Motor neuron (in vitro differentiated cells): Measurements from ENCODE around the gene C11orf21. TPM values are rescaled to one million over a fixed set of nuclear protein-coding genes. Genes with fewer than 3 reads are reported as not detected.
A peak's percentile ranks its signal among the peaks of the same experiment; 100 is the strongest.
"Not testable (repeated sequence)": the region's sequence is repeated elsewhere in the genome, so short reads cannot be mapped to it uniquely, and the experiment has no call there.

Experiments
- ATAC-seq, 8 experiments: fragments of 200-7000 bp; cut with Tn5 transposase; replicated peaks in 6 of 8; 2 replicates each; pipeline ENCODE4 v1.8.0; 2021; ENCODE audit warnings: mild to moderate bottlenecking in 8 of 8, moderate library complexity in 8 of 8
- H3K27ac ChIP-seq, 2 donors: fragments of 250-450 bp; sonication (Bioruptor Pico); 2 replicates each; pipeline ENCODE4 v1.9.0; 2021; ENCODE audit warnings: antibody characterized with exemption in 2 of 2, mild to moderate bottlenecking in 2 of 2, moderate library complexity in 1 of 2
- H3K4me1 ChIP-seq, 2 donors: fragments of 250-450 bp; sonication (Bioruptor Pico); replicated peaks in 1 of 2; 2 replicates each; pipeline ENCODE4 v1.6.1; 2021; ENCODE audit warnings: antibody characterized with exemption in 2 of 2, mild to moderate bottlenecking in 2 of 2, moderate library complexity in 1 of 2
- H3K4me3 ChIP-seq, 5 donors: fragments of 250-450 bp; sonication (Bioruptor Pico); 2 replicates each; pipeline ENCODE4 v1.9.0; 2021; ENCODE audit warnings: antibody characterized with exemption in 5 of 5, mild to moderate bottlenecking in 5 of 5, moderate library complexity in 4 of 5
- WGBS, 10 experiments: fragments of 450-650 bp; shearing (Covaris generic); methylation state at CpG; one replicate each; pipeline ENCODE4 v1.0.0; 2022; 5-methylcytosine and 5-hydroxymethylcytosine counted together
- in situ Hi-C, 9 experiments: fragments of 400-800 bp; cut with MboI; loops; one replicate each; pipeline ENCODE4 v1.15.0; 2021; ENCODE audit warnings: low sequenced_read_pairs in 9 of 9, low pct_unique_long_range_greater_than_20kb in 2 of 9; ENCODE audit not compliant: unreplicated experiment in 9 of 9
- total RNA-seq, 8 experiments: library from RNA; unstranded; fragments of 300-600 nt; gene quantifications; 2 replicates each; pipeline versions ENCODE4 v1.2.3 to v1.2.4, GENCODE V29; 2022

The C11orf21 gene
- total RNA-seq, 8 experiments from 2014 or later = 0.08 to 1.8 (median 0.38) TPM; not detected in 2

- H3K4me3 ChIP-seq = no peak overlapping the region
- H3K4me1 ChIP-seq = peaks cover 0 to 3% of the 10 kb centered on the region in 2 donors
- in situ Hi-C loops = loop anchor here in 1 of 9 experiments (10.0 kb wide), 1 partner anchor 92 kb away; no protein-coding TSS in a partner anchor
- H3K27ac ChIP-seq = no peak overlapping the region
- no peak for ATAC-seq
- WGBS, 10 experiments = 90% methylated on average over 2 of the region's 13 CpGs; no CpG with 5 or more reads in 9 of the 10 experiments
These were observed 4.7 kb downstream of the C11orf21 start for GRCh38 chr11:2296913-2297622.

- no peak for ATAC-seq
- Histone ChIP-seq H3K4me3 (no peak overlapping the region), H3K27ac (no peak overlapping the region), H3K4me1 (no peaks in the 10 kb centered on the region)
- WGBS, 10 experiments = 18 to 73% (median 65%) methylated on average over 2 to 6 of the region's 17 CpGs; no CpG with 5 or more reads in 5 of the 10 experiments
- in situ Hi-C loops = loop anchor here in 1 of 9 experiments (10.0 kb wide), 1 partner anchor 91 kb away; no protein-coding TSS in a partner anchor
These were observed 5.5 kb downstream of the C11orf21 start for GRCh38 chr11:2295971-2296912.

DNA sequence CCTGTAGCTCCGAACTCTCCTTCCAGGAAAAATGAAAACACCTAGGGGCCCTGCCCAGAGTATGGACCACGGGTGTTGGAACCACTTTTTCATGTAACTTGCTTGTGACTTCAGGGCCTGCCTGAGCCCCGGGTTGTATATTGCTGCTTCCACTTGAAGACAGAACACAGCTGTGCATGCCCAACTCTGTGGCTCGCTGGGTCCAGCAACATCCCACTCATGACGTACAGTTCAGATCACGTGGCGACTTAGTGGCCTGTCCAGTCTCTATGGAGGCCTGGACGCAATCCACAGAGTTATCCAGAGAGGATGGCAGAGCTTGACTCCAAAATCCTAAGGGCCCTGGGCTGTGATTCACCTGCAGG lies 6.8 kb downstream of the C11orf21 start:
- Histone ChIP-seq H3K4me3 (no peak overlapping the region), H3K4me1 (no peaks in the 10 kb centered on the region), H3K27ac (no peak overlapping the region)
- WGBS, 10 experiments = 43 to 70% (median 60%) methylated on average over 1 to 4 of the region's 8 CpGs; no CpG with 5 or more reads in 3 of the 10 experiments
- ATAC-seq = no peak
- in situ Hi-C loops = loop anchor here in 1 of 9 experiments (10.0 kb wide), 1 partner anchor 90 kb away; no protein-coding TSS in a partner anchor

DNA sequence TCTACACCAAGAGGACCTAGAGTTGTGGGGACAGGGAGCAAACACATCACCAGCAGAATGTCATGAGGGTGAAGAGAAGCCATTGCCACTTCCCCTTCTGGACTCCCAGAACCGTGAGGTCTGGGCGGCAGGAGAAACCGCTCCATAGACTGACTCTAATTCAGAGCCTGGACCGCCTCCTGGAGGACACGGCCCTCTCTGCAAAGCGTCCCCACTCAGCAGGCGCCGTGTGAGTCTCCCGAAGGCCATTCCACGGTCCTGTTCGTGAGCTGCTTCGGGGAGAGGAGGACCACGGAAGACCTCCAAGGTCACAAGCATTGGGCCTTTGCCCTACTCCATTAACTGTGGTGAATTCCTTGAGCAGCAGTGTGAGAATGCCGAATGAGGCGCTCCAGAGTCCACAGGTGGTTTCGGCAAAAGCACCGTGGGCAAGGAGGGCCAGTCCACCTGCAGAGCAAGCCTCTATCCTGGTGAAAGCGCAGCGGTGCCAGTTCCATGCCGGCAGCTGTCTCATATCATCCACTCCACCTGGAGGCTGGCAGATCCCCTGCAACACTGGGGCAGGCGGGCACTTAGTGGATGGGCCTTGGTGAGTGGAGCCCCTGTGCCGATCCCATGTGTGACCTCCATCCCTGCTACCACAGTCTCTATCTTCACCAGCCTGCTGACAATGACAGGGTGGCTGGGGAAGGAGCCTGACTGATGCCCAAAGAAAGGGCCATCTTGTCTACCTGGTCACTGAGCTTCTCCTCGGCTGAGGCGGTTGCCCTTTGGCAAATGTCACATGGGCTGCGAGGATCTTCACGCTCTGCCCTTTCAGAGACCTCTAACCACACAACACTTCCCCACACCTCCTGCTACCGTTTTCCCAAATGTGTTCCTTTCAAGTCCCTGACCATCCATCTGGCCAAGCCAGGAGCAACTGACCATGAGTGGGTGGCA lies 7.5 kb downstream of the C11orf21 start:
- WGBS, 10 experiments = 0 to 92% (median 80%) methylated on average over 1 to 10 of the region's 27 CpGs; no CpG with 5 or more reads in 3 of the 10 experiments
- H3K27ac ChIP-seq = no peak overlapping the region
- ATAC-seq = no peak
- H3K4me1 ChIP-seq = no peaks in the 10 kb centered on the region
- in situ Hi-C loops = loop anchor here in 1 of 9 experiments (10.0 kb wide), 1 partner anchor 89 kb away; no protein-coding TSS in a partner anchor
- no peak overlapping the region for H3K4me3 ChIP-seq

GRCh38 chr11:2293531-2293971 lies 8.2 kb downstream of the C11orf21 start:
- 49 to 94% (median 60%) methylated on average over 1 to 14 of the region's 20 CpGs; no CpG with 5 or more reads in 5 of the 10 experiments for WGBS, 10 experiments
- no peaks in the 10 kb centered on the region for H3K4me1 ChIP-seq
- in situ Hi-C loops = loop anchor here in 1 of 9 experiments (10.0 kb wide), 1 partner anchor 89 kb away; no protein-coding TSS in a partner anchor
- H3K4me3 ChIP-seq = no peak overlapping the region
- no peak overlapping the region for H3K27ac ChIP-seq
- ATAC-seq = no peak

DNA sequence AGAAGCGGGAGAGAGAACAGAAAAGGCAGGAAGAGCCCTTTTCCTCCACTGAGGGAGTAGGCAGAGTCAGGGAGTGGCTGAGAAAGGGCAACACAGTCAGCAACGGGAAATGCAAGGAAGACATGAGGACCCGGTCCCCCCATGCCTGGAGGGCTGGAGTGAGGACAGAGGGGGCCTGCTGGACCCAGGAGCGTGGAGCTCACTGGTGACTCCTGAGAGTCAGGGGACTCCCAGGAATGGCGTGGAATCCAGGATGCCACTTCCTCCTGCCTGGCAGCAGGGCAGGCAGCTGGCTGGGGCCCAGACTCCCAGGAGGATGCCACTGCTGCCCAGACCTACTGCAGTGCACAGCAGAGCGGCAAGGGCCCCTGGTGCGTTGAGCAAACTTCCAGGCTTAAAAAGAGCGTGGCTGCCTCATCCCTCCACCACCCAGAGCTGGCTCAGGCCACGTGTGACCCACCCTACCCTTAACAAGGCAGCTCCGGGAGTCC lies 11.3 kb downstream of the C11orf21 start:
- ATAC-seq = peak in 3 of 8 experiments; percentile 43 to 69 (median 48)
- in situ Hi-C loops = loop anchor here in 1 of 9 experiments (10.0 kb wide), 1 partner anchor 86 kb away; no protein-coding TSS in a partner anchor
- 0 to 100% (median 17%) methylated on average over 1 to 3 of the region's 10 CpGs; no CpG with 5 or more reads in 4 of the 10 experiments for WGBS, 10 experiments

DNA sequence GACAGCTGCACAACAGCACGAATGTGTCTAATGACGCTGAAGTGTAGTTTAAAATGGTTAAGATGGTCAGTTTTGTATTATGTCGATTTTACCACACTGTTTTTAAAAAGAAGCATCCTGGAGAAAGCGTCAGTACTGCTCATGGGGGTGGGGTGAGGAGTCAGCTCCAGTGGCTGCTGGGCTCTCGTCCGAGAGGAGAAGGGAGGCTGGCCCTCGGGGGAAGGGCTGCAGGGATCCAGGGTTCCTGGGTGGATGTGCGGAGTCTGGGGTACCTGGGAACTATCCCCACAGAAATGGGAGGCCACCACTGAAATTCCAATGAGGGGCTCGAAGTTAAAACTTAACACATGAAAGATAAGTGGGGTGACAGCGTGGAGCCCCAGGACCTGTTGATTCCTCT lies 11.9 kb downstream of the C11orf21 start:
- H3K4me1 ChIP-seq = no peaks in the 10 kb centered on the region
- WGBS, 10 experiments = 24 to 80% (median 58%) methylated on average over 1 to 7 of the region's 10 CpGs; no CpG with 5 or more reads in 2 of the 10 experiments
- H3K4me3 ChIP-seq = no peak overlapping the region
- ATAC-seq = no peak
- H3K27ac ChIP-seq = no peak overlapping the region
- in situ Hi-C loops = loop anchor here in 1 of 9 experiments (10.0 kb wide), 1 partner anchor 85 kb away; no protein-coding TSS in a partner anchor

More for the DNA sequence above, 11.3 kb downstream of the C11orf21 start:
- no peak overlapping the region for H3K4me3 ChIP-seq
- H3K27ac ChIP-seq = no peak overlapping the region
- H3K4me1 ChIP-seq = no peaks in the 10 kb centered on the region

GRCh38 chr11:2289350-2289749 lies 12.4 kb downstream of the C11orf21 start:
- ATAC-seq = no peak
- Histone ChIP-seq H3K27ac (no peak overlapping the region), H3K4me1 (no peaks in the 10 kb centered on the region), H3K4me3 (no peak overlapping the region)
- 80 to 83% methylated on average over 1 to 2 of the region's 6 CpGs; no CpG with 5 or more reads in 8 of the 10 experiments for WGBS, 10 experiments
- in situ Hi-C loops = no loop called here

DNA sequence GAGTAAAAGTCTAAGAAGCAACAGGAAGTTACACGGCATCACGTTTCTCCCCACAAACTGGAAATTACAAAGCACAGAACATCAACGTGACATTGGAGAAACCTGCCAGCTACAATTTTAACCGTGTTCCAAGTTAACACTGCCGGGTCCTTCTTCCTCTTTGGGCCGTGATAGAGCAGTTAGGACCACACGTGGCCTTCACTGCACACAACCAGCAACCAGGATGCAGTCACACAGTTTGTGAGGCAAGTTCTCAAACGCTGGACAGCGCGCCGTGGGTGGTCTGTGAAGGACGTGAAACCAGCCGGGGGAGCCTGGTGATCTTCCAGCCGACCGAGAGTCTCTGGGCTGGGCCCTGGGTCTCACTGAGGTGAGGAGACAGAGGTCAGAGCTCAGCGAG lies 14.6 kb downstream of the C11orf21 start:
- Histone ChIP-seq H3K4me3 (no peak overlapping the region), H3K27ac (no peak overlapping the region), H3K4me1 (no peaks in the 10 kb centered on the region)
- no peak for ATAC-seq
- in situ Hi-C loops = no loop called here
- 7 to 80% (median 40%) methylated on average over 2 to 13 of the region's 16 CpGs; no CpG with 5 or more reads in 1 of the 10 experiments for WGBS, 10 experiments

- in situ Hi-C loops, H3K4me1 ChIP-seq, H3K4me3 ChIP-seq, ATAC-seq, H3K27ac ChIP-seq: not testable (repeated sequence)
- WGBS, 10 experiments = 100% methylated on average over 3 of the region's 13 CpGs; no CpG with 5 or more reads in 9 of the 10 experiments
These were observed 15.4 kb downstream of the C11orf21 start for GRCh38 chr11:2286350-2286749.

GRCh38 chr11:2280208-2280607 lies 21.5 kb downstream of the C11orf21 start:
- Histone ChIP-seq H3K4me3 (no peak overlapping the region), H3K4me1 (no peaks in the 10 kb centered on the region), H3K27ac (no peak overlapping the region)
- in situ Hi-C loops = no loop called here
- 0 to 64% (median 32%) methylated on average over 2 of the region's 2 CpGs for WGBS, 10 experiments
- no peak for ATAC-seq
